WTC11 (cell line): Measurements from ENCODE around the gene FLOT2. TPM values are rescaled to one million over a fixed set of nuclear protein-coding genes. Genes with fewer than 3 reads are reported as not detected.
A peak's percentile ranks its signal among the peaks of the same experiment; 100 is the strongest.

Experiments
- ETV6 ChIP-seq: sonication (generic); formaldehyde crosslinking; IDR thresholded peaks from 2 replicates; pipeline ENCODE4 v1.8.1; 2022; ENCODE audit warnings: mild to moderate bottlenecking, missing genetic modification reagents
- FOXJ3 ChIP-seq: sonication (generic); formaldehyde crosslinking; IDR thresholded peaks from 2 replicates; pipeline ENCODE4 v1.9.0; 2021; ENCODE audit warnings: missing genetic modification reagents, mild to moderate bottlenecking, borderline replicate concordance
- JAZF1 ChIP-seq: fragments of 250-450 bp; sonication (Bioruptor Pico); IDR thresholded peaks from 2 replicates; pipeline ENCODE4 v1.9.0; 2021; ENCODE audit warnings: moderate library complexity, mild to moderate bottlenecking, inconsistent platforms
- JUN ChIP-seq: sonication (generic); formaldehyde crosslinking; IDR thresholded peaks from 2 replicates; pipeline ENCODE4 v1.8.0; 2023; ENCODE audit warnings: mild to moderate bottlenecking, missing genetic modification reagents
- RORB ChIP-seq: fragments of 250-450 bp; sonication (Bioruptor Pico); IDR thresholded peaks from 2 replicates; pipeline ENCODE4 v1.9.0; 2021; ENCODE audit warnings: mild to moderate bottlenecking
- TCF7 ChIP-seq: sonication (generic); formaldehyde crosslinking; IDR thresholded peaks from 2 replicates; pipeline ENCODE4 v1.8.0; 2022; ENCODE audit warnings: mild to moderate bottlenecking, low read depth, missing genetic modification reagents, moderate library complexity
- TEAD4 ChIP-seq: sonication (generic); formaldehyde crosslinking; IDR thresholded peaks from 2 replicates; pipeline ENCODE4 v1.8.0; 2022; ENCODE audit warnings: mild to moderate bottlenecking, missing genetic modification reagents
- ZBTB21 ChIP-seq: sonication (generic); formaldehyde crosslinking; IDR thresholded peaks from 2 replicates; pipeline ENCODE4 v1.8.1; 2023; ENCODE audit warnings: mild to moderate bottlenecking, missing genetic modification reagents, borderline replicate concordance
- ZNF138 ChIP-seq: sonication (generic); formaldehyde crosslinking; conservative IDR thresholded peaks from 2 replicates; pipeline ENCODE4 v1.8.1; 2022; ENCODE audit warnings: mild to moderate bottlenecking, moderate library complexity, missing genetic modification reagents
- ZNF396 ChIP-seq: fragments of 250-450 bp; sonication (Bioruptor Pico); IDR thresholded peaks from 2 replicates; pipeline ENCODE4 v1.8.0; 2021; ENCODE audit warnings: mild to moderate bottlenecking, moderate library complexity, borderline replicate concordance
- ZNF423 ChIP-seq: fragments of 250-450 bp; sonication (Bioruptor Pico); IDR thresholded peaks from 2 replicates; pipeline ENCODE4 v2.1.2; 2022; ENCODE audit warnings: mild to moderate bottlenecking, moderate library complexity
- total RNA-seq: library from RNA; stranded (reverse); gene quantifications from 3 replicates; pipeline ENCODE4 v1.2.3, GENCODE V29; 2021
- TF ChIP-seq, protein P1 (sequence below): sonication (generic); formaldehyde crosslinking; IDR thresholded peaks from 2 replicates; pipeline ENCODE4 v1.8.1; 2023; ENCODE audit warnings: mild to moderate bottlenecking, missing genetic modification reagents
- TF ChIP-seq, protein P2 (sequence below): fragments of 250-450 bp; sonication (Bioruptor Pico); IDR thresholded peaks from 2 replicates; pipeline ENCODE4 v1.9.0; 2021; ENCODE audit warnings: mild to moderate bottlenecking, borderline replicate concordance
- TF ChIP-seq, protein P3 (sequence below): sonication (generic); formaldehyde crosslinking; IDR thresholded peaks from 2 replicates; pipeline ENCODE4 v1.8.0; 2023; ENCODE audit warnings: missing genetic modification reagents
- TF ChIP-seq, protein P4 (sequence below): sonication (generic); formaldehyde crosslinking; IDR thresholded peaks from 2 replicates; pipeline ENCODE4 v1.8.0; 2022; ENCODE audit warnings: missing genetic modification reagents
- TF ChIP-seq, protein P5 (sequence below): fragments of 250-450 bp; sonication (Bioruptor Pico); IDR thresholded peaks from 2 replicates; pipeline ENCODE4 v1.8.0; 2021; ENCODE audit warnings: mild to moderate bottlenecking
- TF ChIP-seq, protein P6 (sequence below): sonication (generic); formaldehyde crosslinking; IDR thresholded peaks from 2 replicates; pipeline ENCODE4 v1.8.1; 2022; ENCODE audit warnings: missing genetic modification reagents, borderline replicate concordance
- TF ChIP-seq, protein P7 (sequence below): fragments of 200-600 bp; IDR thresholded peaks from 2 replicates; pipeline ENCODE4 v1.8.0; 2022; ENCODE audit warnings: antibody characterized with exemption
- TF ChIP-seq, protein P8 (sequence below): sonication (generic); formaldehyde crosslinking; IDR thresholded peaks from 2 replicates; pipeline ENCODE4 v1.8.1; 2022; ENCODE audit warnings: mild to moderate bottlenecking, missing genetic modification reagents, moderate library complexity, borderline replicate concordance
- TF ChIP-seq, protein P9 (sequence below): sonication (generic); formaldehyde crosslinking; IDR thresholded peaks from 2 replicates; pipeline ENCODE4 v1.8.1; 2022; ENCODE audit warnings: mild to moderate bottlenecking, moderate library complexity, missing genetic modification reagents

FLOT2 gene
- total RNA-seq, 1 experiment from 2014 or later: 139 TPM

DNA sequence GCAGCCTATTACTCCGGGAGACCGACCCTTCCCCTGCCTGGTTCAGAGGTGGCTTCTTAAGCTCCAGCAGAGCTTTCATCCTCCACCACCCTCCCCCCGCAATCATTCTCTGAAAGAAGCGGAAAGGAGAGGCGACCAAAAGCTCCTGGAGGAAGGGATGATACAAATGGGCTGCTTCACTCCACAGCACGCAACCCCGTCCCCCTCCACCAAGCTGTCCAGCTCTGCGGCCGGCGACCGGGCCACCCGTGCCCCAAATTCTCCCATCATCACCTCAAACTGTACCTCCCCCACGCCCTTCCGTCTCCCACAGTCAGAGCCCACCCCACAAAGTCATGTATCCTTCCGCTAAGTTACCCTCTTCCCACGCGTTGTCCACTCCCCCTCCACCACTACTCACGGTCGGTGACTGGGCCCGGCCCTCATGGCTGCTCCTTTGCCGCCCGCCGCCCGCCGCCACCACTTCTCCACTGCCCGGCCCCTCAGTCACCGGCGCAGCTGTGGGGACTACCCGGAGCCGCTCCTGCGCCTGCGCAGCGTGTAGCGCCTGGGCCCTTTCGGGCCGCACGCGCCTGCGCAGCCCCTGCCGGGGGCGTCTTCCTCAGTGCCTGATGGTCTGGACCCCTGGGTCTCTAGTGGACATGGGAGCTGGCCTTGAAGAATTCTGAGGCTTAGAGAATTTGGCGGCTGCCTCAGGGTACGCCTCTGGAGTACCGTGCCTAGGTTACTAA is 55.1 kb downstream of the FLOT2 start, which contains the start of gene FAM222B (continued):
- TF ChIP-seq RORB (CRISPR knock-in tag) (no peak), ZNF138 (CRISPR knock-in tag) (no peak), JUN (CRISPR knock-in tag) (0 out of 2 replicates have a peak, but pooled peaks have one; percentile 18), ZNF423 (CRISPR knock-in tag) (no peak), FOXJ3 (CRISPR knock-in tag) (no peak), ZBTB21 (CRISPR knock-in tag) (no peak), ETV6 (CRISPR knock-in tag) (0 out of 2 replicates have a peak, but pooled peaks have one; percentile 14), ZNF396 (CRISPR knock-in tag) (no peak), JAZF1 (no peak), TEAD4 (CRISPR knock-in tag) (no peak), TCF7 (CRISPR knock-in tag) (no peak)
- TF ChIP-seq, protein P1, sequence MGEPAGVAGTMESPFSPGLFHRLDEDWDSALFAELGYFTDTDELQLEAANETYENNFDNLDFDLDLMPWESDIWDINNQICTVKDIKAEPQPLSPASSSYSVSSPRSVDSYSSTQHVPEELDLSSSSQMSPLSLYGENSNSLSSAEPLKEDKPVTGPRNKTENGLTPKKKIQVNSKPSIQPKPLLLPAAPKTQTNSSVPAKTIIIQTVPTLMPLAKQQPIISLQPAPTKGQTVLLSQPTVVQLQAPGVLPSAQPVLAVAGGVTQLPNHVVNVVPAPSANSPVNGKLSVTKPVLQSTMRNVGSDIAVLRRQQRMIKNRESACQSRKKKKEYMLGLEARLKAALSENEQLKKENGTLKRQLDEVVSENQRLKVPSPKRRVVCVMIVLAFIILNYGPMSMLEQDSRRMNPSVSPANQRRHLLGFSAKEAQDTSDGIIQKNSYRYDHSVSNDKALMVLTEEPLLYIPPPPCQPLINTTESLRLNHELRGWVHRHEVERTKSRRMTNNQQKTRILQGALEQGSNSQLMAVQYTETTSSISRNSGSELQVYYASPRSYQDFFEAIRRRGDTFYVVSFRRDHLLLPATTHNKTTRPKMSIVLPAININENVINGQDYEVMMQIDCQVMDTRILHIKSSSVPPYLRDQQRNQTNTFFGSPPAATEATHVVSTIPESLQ (CRISPR knock-in tag): no peak
- TF ChIP-seq, protein P2, sequence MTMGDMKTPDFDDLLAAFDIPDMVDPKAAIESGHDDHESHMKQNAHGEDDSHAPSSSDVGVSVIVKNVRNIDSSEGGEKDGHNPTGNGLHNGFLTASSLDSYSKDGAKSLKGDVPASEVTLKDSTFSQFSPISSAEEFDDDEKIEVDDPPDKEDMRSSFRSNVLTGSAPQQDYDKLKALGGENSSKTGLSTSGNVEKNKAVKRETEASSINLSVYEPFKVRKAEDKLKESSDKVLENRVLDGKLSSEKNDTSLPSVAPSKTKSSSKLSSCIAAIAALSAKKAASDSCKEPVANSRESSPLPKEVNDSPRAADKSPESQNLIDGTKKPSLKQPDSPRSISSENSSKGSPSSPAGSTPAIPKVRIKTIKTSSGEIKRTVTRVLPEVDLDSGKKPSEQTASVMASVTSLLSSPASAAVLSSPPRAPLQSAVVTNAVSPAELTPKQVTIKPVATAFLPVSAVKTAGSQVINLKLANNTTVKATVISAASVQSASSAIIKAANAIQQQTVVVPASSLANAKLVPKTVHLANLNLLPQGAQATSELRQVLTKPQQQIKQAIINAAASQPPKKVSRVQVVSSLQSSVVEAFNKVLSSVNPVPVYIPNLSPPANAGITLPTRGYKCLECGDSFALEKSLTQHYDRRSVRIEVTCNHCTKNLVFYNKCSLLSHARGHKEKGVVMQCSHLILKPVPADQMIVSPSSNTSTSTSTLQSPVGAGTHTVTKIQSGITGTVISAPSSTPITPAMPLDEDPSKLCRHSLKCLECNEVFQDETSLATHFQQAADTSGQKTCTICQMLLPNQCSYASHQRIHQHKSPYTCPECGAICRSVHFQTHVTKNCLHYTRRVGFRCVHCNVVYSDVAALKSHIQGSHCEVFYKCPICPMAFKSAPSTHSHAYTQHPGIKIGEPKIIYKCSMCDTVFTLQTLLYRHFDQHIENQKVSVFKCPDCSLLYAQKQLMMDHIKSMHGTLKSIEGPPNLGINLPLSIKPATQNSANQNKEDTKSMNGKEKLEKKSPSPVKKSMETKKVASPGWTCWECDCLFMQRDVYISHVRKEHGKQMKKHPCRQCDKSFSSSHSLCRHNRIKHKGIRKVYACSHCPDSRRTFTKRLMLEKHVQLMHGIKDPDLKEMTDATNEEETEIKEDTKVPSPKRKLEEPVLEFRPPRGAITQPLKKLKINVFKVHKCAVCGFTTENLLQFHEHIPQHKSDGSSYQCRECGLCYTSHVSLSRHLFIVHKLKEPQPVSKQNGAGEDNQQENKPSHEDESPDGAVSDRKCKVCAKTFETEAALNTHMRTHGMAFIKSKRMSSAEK: no peak
- TF ChIP-seq, protein P3, sequence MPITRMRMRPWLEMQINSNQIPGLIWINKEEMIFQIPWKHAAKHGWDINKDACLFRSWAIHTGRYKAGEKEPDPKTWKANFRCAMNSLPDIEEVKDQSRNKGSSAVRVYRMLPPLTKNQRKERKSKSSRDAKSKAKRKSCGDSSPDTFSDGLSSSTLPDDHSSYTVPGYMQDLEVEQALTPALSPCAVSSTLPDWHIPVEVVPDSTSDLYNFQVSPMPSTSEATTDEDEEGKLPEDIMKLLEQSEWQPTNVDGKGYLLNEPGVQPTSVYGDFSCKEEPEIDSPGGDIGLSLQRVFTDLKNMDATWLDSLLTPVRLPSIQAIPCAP (CRISPR knock-in tag): no peak
- TF ChIP-seq, protein P4, sequence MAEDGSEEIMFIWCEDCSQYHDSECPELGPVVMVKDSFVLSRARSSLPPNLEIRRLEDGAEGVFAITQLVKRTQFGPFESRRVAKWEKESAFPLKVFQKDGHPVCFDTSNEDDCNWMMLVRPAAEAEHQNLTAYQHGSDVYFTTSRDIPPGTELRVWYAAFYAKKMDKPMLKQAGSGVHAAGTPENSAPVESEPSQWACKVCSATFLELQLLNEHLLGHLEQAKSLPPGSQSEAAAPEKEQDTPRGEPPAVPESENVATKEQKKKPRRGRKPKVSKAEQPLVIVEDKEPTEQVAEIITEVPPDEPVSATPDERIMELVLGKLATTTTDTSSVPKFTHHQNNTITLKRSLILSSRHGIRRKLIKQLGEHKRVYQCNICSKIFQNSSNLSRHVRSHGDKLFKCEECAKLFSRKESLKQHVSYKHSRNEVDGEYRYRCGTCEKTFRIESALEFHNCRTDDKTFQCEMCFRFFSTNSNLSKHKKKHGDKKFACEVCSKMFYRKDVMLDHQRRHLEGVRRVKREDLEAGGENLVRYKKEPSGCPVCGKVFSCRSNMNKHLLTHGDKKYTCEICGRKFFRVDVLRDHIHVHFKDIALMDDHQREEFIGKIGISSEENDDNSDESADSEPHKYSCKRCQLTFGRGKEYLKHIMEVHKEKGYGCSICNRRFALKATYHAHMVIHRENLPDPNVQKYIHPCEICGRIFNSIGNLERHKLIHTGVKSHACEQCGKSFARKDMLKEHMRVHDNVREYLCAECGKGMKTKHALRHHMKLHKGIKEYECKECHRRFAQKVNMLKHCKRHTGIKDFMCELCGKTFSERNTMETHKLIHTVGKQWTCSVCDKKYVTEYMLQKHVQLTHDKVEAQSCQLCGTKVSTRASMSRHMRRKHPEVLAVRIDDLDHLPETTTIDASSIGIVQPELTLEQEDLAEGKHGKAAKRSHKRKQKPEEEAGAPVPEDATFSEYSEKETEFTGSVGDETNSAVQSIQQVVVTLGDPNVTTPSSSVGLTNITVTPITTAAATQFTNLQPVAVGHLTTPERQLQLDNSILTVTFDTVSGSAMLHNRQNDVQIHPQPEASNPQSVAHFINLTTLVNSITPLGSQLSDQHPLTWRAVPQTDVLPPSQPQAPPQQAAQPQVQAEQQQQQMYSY: no peak
- TF ChIP-seq, protein P5, sequence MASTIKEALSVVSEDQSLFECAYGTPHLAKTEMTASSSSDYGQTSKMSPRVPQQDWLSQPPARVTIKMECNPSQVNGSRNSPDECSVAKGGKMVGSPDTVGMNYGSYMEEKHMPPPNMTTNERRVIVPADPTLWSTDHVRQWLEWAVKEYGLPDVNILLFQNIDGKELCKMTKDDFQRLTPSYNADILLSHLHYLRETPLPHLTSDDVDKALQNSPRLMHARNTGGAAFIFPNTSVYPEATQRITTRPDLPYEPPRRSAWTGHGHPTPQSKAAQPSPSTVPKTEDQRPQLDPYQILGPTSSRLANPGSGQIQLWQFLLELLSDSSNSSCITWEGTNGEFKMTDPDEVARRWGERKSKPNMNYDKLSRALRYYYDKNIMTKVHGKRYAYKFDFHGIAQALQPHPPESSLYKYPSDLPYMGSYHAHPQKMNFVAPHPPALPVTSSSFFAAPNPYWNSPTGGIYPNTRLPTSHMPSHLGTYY (CRISPR knock-in tag): no peak
- TF ChIP-seq, protein P6, sequence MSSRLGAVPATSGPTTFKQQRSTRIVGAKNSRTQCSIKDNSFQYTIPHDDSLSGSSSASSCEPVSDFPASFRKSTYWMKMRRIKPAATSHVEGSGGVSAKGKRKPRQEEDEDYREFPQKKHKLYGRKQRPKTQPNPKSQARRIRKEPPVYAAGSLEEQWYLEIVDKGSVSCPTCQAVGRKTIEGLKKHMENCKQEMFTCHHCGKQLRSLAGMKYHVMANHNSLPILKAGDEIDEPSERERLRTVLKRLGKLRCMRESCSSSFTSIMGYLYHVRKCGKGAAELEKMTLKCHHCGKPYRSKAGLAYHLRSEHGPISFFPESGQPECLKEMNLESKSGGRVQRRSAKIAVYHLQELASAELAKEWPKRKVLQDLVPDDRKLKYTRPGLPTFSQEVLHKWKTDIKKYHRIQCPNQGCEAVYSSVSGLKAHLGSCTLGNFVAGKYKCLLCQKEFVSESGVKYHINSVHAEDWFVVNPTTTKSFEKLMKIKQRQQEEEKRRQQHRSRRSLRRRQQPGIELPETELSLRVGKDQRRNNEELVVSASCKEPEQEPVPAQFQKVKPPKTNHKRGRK (CRISPR knock-in tag): no peak
- TF ChIP-seq, protein P7, sequence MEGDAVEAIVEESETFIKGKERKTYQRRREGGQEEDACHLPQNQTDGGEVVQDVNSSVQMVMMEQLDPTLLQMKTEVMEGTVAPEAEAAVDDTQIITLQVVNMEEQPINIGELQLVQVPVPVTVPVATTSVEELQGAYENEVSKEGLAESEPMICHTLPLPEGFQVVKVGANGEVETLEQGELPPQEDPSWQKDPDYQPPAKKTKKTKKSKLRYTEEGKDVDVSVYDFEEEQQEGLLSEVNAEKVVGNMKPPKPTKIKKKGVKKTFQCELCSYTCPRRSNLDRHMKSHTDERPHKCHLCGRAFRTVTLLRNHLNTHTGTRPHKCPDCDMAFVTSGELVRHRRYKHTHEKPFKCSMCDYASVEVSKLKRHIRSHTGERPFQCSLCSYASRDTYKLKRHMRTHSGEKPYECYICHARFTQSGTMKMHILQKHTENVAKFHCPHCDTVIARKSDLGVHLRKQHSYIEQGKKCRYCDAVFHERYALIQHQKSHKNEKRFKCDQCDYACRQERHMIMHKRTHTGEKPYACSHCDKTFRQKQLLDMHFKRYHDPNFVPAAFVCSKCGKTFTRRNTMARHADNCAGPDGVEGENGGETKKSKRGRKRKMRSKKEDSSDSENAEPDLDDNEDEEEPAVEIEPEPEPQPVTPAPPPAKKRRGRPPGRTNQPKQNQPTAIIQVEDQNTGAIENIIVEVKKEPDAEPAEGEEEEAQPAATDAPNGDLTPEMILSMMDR: no peak
- TF ChIP-seq, protein P8, sequence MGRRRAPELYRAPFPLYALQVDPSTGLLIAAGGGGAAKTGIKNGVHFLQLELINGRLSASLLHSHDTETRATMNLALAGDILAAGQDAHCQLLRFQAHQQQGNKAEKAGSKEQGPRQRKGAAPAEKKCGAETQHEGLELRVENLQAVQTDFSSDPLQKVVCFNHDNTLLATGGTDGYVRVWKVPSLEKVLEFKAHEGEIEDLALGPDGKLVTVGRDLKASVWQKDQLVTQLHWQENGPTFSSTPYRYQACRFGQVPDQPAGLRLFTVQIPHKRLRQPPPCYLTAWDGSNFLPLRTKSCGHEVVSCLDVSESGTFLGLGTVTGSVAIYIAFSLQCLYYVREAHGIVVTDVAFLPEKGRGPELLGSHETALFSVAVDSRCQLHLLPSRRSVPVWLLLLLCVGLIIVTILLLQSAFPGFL (CRISPR knock-in tag): no peak
- TF ChIP-seq, protein P9, sequence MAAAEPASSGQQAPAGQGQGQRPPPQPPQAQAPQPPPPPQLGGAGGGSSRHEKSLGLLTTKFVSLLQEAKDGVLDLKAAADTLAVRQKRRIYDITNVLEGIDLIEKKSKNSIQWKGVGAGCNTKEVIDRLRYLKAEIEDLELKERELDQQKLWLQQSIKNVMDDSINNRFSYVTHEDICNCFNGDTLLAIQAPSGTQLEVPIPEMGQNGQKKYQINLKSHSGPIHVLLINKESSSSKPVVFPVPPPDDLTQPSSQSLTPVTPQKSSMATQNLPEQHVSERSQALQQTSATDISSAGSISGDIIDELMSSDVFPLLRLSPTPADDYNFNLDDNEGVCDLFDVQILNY: no peak; the same call in 1 of the 2 replicates
